ENCODE data around the gene PAGR1.

PAGR1 gene

DNA sequence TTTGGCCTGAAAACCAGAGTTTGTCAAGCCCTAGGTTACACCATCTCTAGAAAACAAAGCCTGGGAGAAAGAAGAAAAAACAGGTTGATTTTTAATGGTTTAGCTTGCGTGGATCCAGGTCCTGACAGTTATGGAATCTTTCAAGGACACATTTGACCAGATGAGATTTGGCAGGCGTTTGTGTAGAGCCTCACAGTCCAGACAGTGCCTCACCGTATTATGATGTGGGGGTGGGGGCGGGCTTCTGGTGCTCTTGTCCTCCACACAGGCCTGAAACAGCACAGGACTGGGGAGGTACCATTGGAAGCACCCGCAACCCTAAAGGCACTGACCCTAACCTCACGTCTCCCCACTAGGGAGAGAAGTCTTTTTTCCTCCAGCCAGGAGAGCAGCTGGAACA is 23.9 kb downstream of the PAGR1 start:
- Histone ChIP-seq H3K36me3 (ENCODE audit: low read length) (no peaks in the 10 kb centered on the region), H3K27ac (ENCODE audit: low read depth, low read length) (no peak overlapping the region), H4K20me1 (ENCODE audit: low read depth, low read length) (no peaks in the 10 kb centered on the region), H3F3A (ENCODE audit: insufficient read depth) (no peaks in the 10 kb centered on the region), H3K4me3 (ENCODE audit: insufficient read depth, low read length, poor library complexity, severe bottlenecking) (no peak overlapping the region), H2AFZ (ENCODE audit: low read depth, low read length, severe bottlenecking) (no peak overlapping the region), H3K9ac (ENCODE audit: low read length) (no peak overlapping the region), H3K9me2 (replicated peaks; ENCODE audit: insufficient read depth, low read length) (no peaks in the 10 kb centered on the region), H3K79me2 (ENCODE audit: insufficient read depth, low read length) (no peaks in the 10 kb centered on the region), H3K9me3 (ENCODE audit: insufficient read depth, low read length) (no peaks in the 10 kb centered on the region), H3K4me2 (ENCODE audit: low read depth, low read length, poor library complexity, severe bottlenecking) (no peak overlapping the region), H3K27me3 (ENCODE audit: low read length) (no peaks in the 10 kb centered on the region)
- no peak for TF ChIP-seq EZH2phosphoT487 (conservative IDR thresholded peaks at IDR 0.05; ENCODE audit: low read length)
- TF ChIP-seq, protein P1, sequence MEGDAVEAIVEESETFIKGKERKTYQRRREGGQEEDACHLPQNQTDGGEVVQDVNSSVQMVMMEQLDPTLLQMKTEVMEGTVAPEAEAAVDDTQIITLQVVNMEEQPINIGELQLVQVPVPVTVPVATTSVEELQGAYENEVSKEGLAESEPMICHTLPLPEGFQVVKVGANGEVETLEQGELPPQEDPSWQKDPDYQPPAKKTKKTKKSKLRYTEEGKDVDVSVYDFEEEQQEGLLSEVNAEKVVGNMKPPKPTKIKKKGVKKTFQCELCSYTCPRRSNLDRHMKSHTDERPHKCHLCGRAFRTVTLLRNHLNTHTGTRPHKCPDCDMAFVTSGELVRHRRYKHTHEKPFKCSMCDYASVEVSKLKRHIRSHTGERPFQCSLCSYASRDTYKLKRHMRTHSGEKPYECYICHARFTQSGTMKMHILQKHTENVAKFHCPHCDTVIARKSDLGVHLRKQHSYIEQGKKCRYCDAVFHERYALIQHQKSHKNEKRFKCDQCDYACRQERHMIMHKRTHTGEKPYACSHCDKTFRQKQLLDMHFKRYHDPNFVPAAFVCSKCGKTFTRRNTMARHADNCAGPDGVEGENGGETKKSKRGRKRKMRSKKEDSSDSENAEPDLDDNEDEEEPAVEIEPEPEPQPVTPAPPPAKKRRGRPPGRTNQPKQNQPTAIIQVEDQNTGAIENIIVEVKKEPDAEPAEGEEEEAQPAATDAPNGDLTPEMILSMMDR (IDR thresholded peaks at IDR 0.05; ENCODE audit: insufficient read depth, low read length, poor library complexity, severe bottlenecking), result no peak

DNA sequence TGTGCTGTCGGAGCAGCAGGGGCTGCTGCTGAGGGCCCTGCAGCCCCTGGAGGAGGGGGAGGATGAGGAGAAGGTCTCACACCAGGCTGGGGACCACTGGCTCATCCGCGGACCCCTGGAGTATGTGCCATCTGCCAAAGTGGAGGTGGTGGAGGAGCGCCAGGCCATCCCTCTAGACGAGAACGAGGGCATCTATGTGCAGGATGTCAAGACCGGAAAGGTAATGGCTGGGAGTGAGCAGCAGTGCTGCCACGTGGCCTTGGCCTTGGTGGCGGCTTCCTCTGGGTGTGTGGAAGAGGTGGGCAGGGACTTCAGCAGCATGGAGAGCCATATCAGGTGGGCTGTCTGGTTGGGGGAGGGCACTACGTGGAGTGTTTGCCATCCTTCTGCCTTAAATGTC is 24.3 kb downstream of the PAGR1 start:
- Histone ChIP-seq H3F3A (ENCODE audit: insufficient read depth) (no peaks in the 10 kb centered on the region), H3K9ac (ENCODE audit: low read length) (no peak overlapping the region), H3K9me2 (replicated peaks; ENCODE audit: insufficient read depth, low read length) (no peaks in the 10 kb centered on the region), H3K27ac (ENCODE audit: low read depth, low read length) (no peak overlapping the region), H3K4me2 (ENCODE audit: low read depth, low read length, poor library complexity, severe bottlenecking) (no peak overlapping the region), H3K79me2 (ENCODE audit: insufficient read depth, low read length) (no peaks in the 10 kb centered on the region), H3K36me3 (ENCODE audit: low read length) (no peaks in the 10 kb centered on the region), H4K20me1 (ENCODE audit: low read depth, low read length) (no peaks in the 10 kb centered on the region), H3K4me3 (ENCODE audit: insufficient read depth, low read length, poor library complexity, severe bottlenecking) (no peak overlapping the region), H3K27me3 (ENCODE audit: low read length) (no peaks in the 10 kb centered on the region), H2AFZ (ENCODE audit: low read depth, low read length, severe bottlenecking) (no peak overlapping the region), H3K9me3 (ENCODE audit: insufficient read depth, low read length) (no peaks in the 10 kb centered on the region)
- no peak for TF ChIP-seq EZH2phosphoT487 (conservative IDR thresholded peaks at IDR 0.05; ENCODE audit: low read length)
- TF ChIP-seq, protein P1 (IDR thresholded peaks at IDR 0.05; ENCODE audit: insufficient read depth, low read length, poor library complexity, severe bottlenecking), result no peak

DNA sequence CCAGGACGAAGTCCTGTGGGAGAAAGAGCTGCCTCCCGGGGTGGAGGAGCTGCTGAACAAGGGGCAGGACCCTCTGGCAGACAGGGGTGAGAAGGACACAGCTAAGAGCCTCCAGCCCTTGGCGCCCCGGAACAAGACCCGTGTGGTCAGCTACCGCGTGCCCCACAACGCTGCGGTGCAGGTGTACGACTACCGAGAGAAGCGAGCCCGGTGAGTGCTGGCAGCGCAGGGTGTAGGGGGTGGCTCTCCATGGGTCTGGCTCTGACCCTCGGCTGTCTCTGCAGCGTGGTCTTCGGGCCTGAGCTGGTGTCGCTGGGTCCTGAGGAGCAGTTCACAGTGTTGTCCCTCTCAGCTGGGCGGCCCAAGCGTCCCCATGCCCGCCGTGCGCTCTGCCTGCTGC is 25.7 kb downstream of the PAGR1 start:
- Histone ChIP-seq H3K36me3 (ENCODE audit: low read length) (no peaks in the 10 kb centered on the region), H3K4me2 (ENCODE audit: low read depth, low read length, poor library complexity, severe bottlenecking) (no peak overlapping the region), H3K9me3 (ENCODE audit: insufficient read depth, low read length) (no peaks in the 10 kb centered on the region), H4K20me1 (ENCODE audit: low read depth, low read length) (no peaks in the 10 kb centered on the region), H3K9me2 (replicated peaks; ENCODE audit: insufficient read depth, low read length) (no peaks in the 10 kb centered on the region), H3K27me3 (ENCODE audit: low read length) (no peaks in the 10 kb centered on the region), H3K4me3 (ENCODE audit: insufficient read depth, low read length, poor library complexity, severe bottlenecking) (no peak overlapping the region), H3F3A (ENCODE audit: insufficient read depth) (no peaks in the 10 kb centered on the region), H3K79me2 (ENCODE audit: insufficient read depth, low read length) (no peaks in the 10 kb centered on the region), H3K27ac (ENCODE audit: low read depth, low read length) (no peak overlapping the region), H2AFZ (ENCODE audit: low read depth, low read length, severe bottlenecking) (no peak overlapping the region), H3K9ac (ENCODE audit: low read length) (no peak overlapping the region)
- TF ChIP-seq EZH2phosphoT487 (conservative IDR thresholded peaks at IDR 0.05; ENCODE audit: low read length), result no peak
- TF ChIP-seq, protein P1 (IDR thresholded peaks at IDR 0.05; ENCODE audit: insufficient read depth, low read length, poor library complexity, severe bottlenecking), result no peak
